Endothelial cell of umbilical vein (primary cell): ENCODE results near the gene MAPK11. TPM values are rescaled to one million over a fixed set of nuclear protein-coding genes. Genes with fewer than 3 reads are reported as not detected.

Experiments used
- BruUV-seq: library from RNA; stranded (reverse); fragments of 400-500 nt; replicated peaks from 2 replicates; lab custom pipeline; 2021; lab: Mats Ljungman, UMichigan
- CTCF ChIA-PET: fragments of 300-600, 350-600 bp; sonication (Branson Sonifier 250); formaldehyde crosslinking; loops from one replicate; lab custom pipeline; 2021; ENCODE audit warnings: antibody characterized with exemption, inconsistent platforms; lab: Charles Lee
- POLR2A ChIA-PET: fragments of 300-600, 350-600 bp; sonication (Branson Sonifier 250); formaldehyde crosslinking; loops from one replicate; lab custom pipeline; 2021; ENCODE audit warnings: antibody characterized with exemption, inconsistent platforms; lab: Charles Lee
- DNase-seq: peaks from one replicate; pipeline ENCODE4 v3.0.0-alpha.2; 2011; ENCODE audit warnings: low read depth, low spot score
- FAIRE-seq: peaks from 2 replicates; lab custom pipeline; 2011; peaks lifted over from hg19 to GRCh38; lab: Jason Lieb, UNC
- H2AFZ ChIP-seq: 2 replicates; pipeline ENCODE4 v1.6.0; 2012; ENCODE audit warnings: low read depth, low read length, control low read depth, inconsistent platforms
- H3K27ac ChIP-seq: 2 replicates; pipeline ENCODE4 v1.5.1; 2011; ENCODE audit warnings: low read depth, mild to moderate bottlenecking, control low read depth, low read length, moderate library complexity; ENCODE audit not compliant: insufficient read depth
- H3K27me3 ChIP-seq, 2 experiments: 2 replicates each; pipeline versions ENCODE4 v1.6.0 to v1.6.1; 2011; ENCODE audit warnings: low read length in 2 of 2, mixed read lengths in 1 of 2; ENCODE audit not compliant: control insufficient read depth in 2 of 2, insufficient read depth in 2 of 2
- H3K36me3 ChIP-seq, 2 experiments: 2 replicates in 1 of 2; 3 replicates in 1 of 2; pipeline ENCODE4 v1.5.1; 2011; ENCODE audit warnings: low read length in 2 of 2, mild to moderate bottlenecking in 1 of 2, moderate library complexity in 1 of 2; ENCODE audit not compliant: control insufficient read depth in 2 of 2, insufficient read depth in 2 of 2; ENCODE audit errors: extremely low read depth in 1 of 2
- H3K4me1 ChIP-seq: 3 replicates; pipeline ENCODE4 v1.5.1; 2011; ENCODE audit warnings: mild to moderate bottlenecking, low read length; ENCODE audit not compliant: control insufficient read depth, insufficient read depth; ENCODE audit errors: extremely low read depth
- H3K4me2 ChIP-seq: 2 replicates; pipeline ENCODE4 v1.6.1; 2011; ENCODE audit warnings: low read length, control low read depth, mixed read lengths; ENCODE audit not compliant: insufficient read depth
- H3K4me3 ChIP-seq, 3 experiments: fragments of 200-600 bp in 1 of 3; sonication (generic), shearing (Covaris generic) in 1 of 3; replicated peaks in 1 of 3; 2 replicates each; pipeline ENCODE4 v1.5.1; 2011 to 2016; ENCODE audit warnings: control low read depth in 3 of 3, low read length in 3 of 3, mild to moderate bottlenecking in 2 of 3, inconsistent platforms in 1 of 3, low read depth in 1 of 3, moderate library complexity in 1 of 3; ENCODE audit not compliant: insufficient read depth in 1 of 3
- H3K79me2 ChIP-seq: 2 replicates; pipeline ENCODE4 v1.6.0; 2012; ENCODE audit warnings: low read length, inconsistent platforms; ENCODE audit not compliant: control insufficient read depth, insufficient read depth
- H3K9ac ChIP-seq: replicated peaks from 2 replicates; pipeline ENCODE3; 2011; ENCODE audit warnings: low read length, control low read depth; ENCODE audit not compliant: insufficient read depth; ENCODE audit errors: extremely low read depth
- H3K9me1 ChIP-seq: replicated peaks from 3 replicates; pipeline ENCODE4 v1.6.0; 2011; ENCODE audit warnings: mild to moderate bottlenecking, low read length; ENCODE audit not compliant: control insufficient read depth, insufficient read depth; ENCODE audit errors: extremely low read depth
- H3K9me3 ChIP-seq: replicated peaks from 2 replicates; pipeline ENCODE4 v1.5.1; 2012; ENCODE audit warnings: low read length, inconsistent platforms; ENCODE audit not compliant: control insufficient read depth, insufficient read depth
- H4K20me1 ChIP-seq: replicated peaks from 2 replicates; pipeline ENCODE3; 2011; ENCODE audit warnings: mild to moderate bottlenecking, low read length; ENCODE audit not compliant: control insufficient read depth, insufficient read depth; ENCODE audit errors: extremely low read depth
- CTCF ChIP-seq, 2 donors: IDR thresholded peaks; 1 replicate in 1 of 2; 2 replicates in 1 of 2; pipeline ENCODE4 v1.5.1; 2011; ENCODE audit warnings: low read length in 2 of 2, mild to moderate bottlenecking in 2 of 2, moderate library complexity in 2 of 2, control low read depth in 1 of 2, inconsistent platforms in 1 of 2, low read depth in 1 of 2; ENCODE audit not compliant: insufficient read depth in 1 of 2; ENCODE audit errors: extremely low read depth in 1 of 2
- EZH2 ChIP-seq: IDR thresholded peaks from 2 replicates; pipeline ENCODE4 v1.6.1; 2012; ENCODE audit warnings: borderline replicate concordance, low read depth, mild to moderate bottlenecking, moderate library complexity, low read length, inconsistent platforms; ENCODE audit not compliant: severe bottlenecking
- FOS ChIP-seq: IDR thresholded peaks from 2 replicates; pipeline ENCODE4 v1.6.1; 2011; ENCODE audit warnings: mild to moderate bottlenecking, low read length, moderate library complexity, borderline replicate concordance; ENCODE audit not compliant: insufficient read depth
- GATA2 ChIP-seq: IDR thresholded peaks from 2 replicates; pipeline ENCODE4 v1.7.0; 2011; ENCODE audit warnings: low read depth, mild to moderate bottlenecking, moderate library complexity, mixed read lengths, low read length; ENCODE audit not compliant: insufficient read length, insufficient read depth
- JUN ChIP-seq: IDR thresholded peaks from 2 replicates; pipeline ENCODE4 v1.6.1; 2011; ENCODE audit warnings: borderline replicate concordance, low read depth; ENCODE audit not compliant: insufficient read length, insufficient read depth
- MYC ChIP-seq: IDR thresholded peaks from one replicate; pipeline ENCODE4 v1.6.1; 2011; ENCODE audit warnings: mild to moderate bottlenecking, low read depth, low read length
- POLR2A ChIP-seq: IDR thresholded peaks from 2 replicates; pipeline ENCODE4 v1.6.1; 2012; ENCODE audit warnings: low read depth, mild to moderate bottlenecking, control low read depth, low read length
- POLR2AphosphoS5 ChIP-seq: IDR thresholded peaks from 2 replicates; pipeline ENCODE4 v1.6.1; 2012; ENCODE audit warnings: low read depth, mild to moderate bottlenecking, control low read depth, low read length, moderate library complexity; ENCODE audit not compliant: insufficient read depth
- dilution Hi-C: fragments of 300-500 bp; cut with MboI; formaldehyde crosslinking; loops from one replicate; pipeline ENCODE4 v1.15.0; 2019; ENCODE audit warnings: low sequenced_read_pairs; ENCODE audit not compliant: extremely low pct_ligation_motif_present
- intact Hi-C: fragments of 100-400 bp; cut with micrococcal nuclease; formaldehyde crosslinking; loops from one replicate; pipeline ENCODE4 v1.10.0; 2022
- polyA plus RNA-seq, 4 experiments: library from polyadenylated mRNA; depleted of rRNA in 3 of 4; stranded (reverse) in 3 of 4; unstranded in 1 of 4; fragments of >200 nt; gene quantifications; 2 replicates each; pipeline versions ENCODE4 v1.2.1 to v1.2.3, GENCODE V29; 2011 to 2012; ENCODE audit warnings: missing spikeins in 1 of 4
- total RNA-seq: library from RNA; stranded (reverse); gene quantifications from 2 replicates; pipeline ENCODE4 v1.2.3, GENCODE V29; 2021
- TF ChIP-seq, protein P1 (sequence below): IDR thresholded peaks from 2 replicates; pipeline ENCODE4 v1.6.1; 2011; ENCODE audit not compliant: insufficient read depth, insufficient read length

The MAPK11 gene
- total and polyA plus RNA-seq, 2 donors (not counting 3 experiments of a cell fraction or from before 2014, with no cell fraction given), result 22.8 to 26.3 TPM

DNA sequence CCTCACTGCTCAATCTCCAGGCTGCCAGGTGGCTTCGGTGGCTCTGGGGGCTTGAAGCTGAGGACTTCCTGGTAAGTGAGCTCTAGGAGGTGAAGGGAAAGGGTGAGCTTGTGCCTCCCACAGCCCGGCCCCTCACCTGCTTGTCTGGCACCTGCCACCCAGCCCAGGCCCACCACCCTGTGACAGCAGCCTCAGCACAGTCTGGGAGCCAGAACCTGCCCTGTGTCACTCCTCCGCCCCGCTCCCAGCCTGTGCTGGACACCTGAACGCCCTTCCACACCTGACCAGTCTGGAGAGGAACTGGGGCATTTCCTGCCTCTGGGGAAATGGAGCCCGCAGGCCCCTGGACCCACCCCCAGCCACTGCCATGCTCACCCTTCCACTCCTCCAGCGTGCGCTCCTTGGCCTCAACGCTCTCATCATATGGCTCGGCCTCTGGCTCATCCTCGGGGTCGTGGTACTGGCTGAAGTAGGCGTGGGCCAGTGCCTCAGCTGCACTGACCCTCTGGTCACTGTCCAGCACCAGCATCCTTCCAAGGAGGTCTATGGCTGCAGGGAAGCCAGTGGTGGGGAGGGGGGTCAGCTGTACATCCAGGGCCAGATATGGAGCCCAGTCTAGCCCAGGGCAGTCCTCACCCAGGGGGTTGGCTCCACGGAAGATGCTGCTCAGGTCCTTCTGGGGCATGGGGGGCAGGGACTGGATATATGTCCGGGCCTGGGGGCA lies 5.1 kb downstream of the MAPK11 start:
- Histone ChIP-seq H3K27me3 (no peaks in the 10 kb centered on the region), H4K20me1 (no peaks in the 10 kb centered on the region), H3K9ac (no peak overlapping the region), H3K27ac (no peak overlapping the region), H3K36me3 (peaks cover 0 to 4% of the 10 kb centered on the region in 2 experiments), H3K4me3 (no peak overlapping the region), H3K79me2 (peaks cover 7% of the 10 kb centered on the region), H2AFZ (no peak overlapping the region), H3K9me1 (no peaks in the 10 kb centered on the region), H3K4me1 (peaks cover 9% of the 10 kb centered on the region), H3K9me3 (no peaks in the 10 kb centered on the region), H3K4me2 (no peak overlapping the region)
- TF ChIP-seq JUN, result no peak
- no peak for TF ChIP-seq CTCF (IDR thresholded peaks at IDR 0.05; ENCODE audit: extremely low read depth in 1 of 2, insufficient read depth in 1 of 2, low read depth in 1 of 2, low read length in 2 of 2)
- TF ChIP-seq FOS, result no peak
- TF ChIP-seq, protein P1, sequence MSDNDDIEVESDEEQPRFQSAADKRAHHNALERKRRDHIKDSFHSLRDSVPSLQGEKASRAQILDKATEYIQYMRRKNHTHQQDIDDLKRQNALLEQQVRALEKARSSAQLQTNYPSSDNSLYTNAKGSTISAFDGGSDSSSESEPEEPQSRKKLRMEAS, result no peak
- TF ChIP-seq POLR2AphosphoS5, result no peak
- TF ChIP-seq POLR2A, result no peak
- TF ChIP-seq MYC, result no peak
- no peak for TF ChIP-seq EZH2
- no peak for TF ChIP-seq GATA2
- ChIA-PET POLR2A (no interaction called here), CTCF (interaction anchor here (4.7 kb wide), 1 partner anchor 13 kb away, joined by 40 read pairs; the partner anchor contains the start of gene HDAC10)
- intact Hi-C loops, result no loop called here
- DNase-seq (no peak), FAIRE-seq (no peak)
- dilution Hi-C loops, result no loop called here
- BruUV-seq, result no TSS peak
